Measurements from ENCODE around the gene LARP1. TPM values are rescaled to one million over a fixed set of nuclear protein-coding genes. Genes with fewer than 3 reads are reported as not detected.

The LARP1 gene
- total RNA-seq, 1 experiment from 2014 or later = 76.9 TPM

- peaks cover 88% of the 10 kb centered on the region for H3K36me3 ChIP-seq
Measured at GRCh38 chr5:154800582-154800981, 45.4 kb downstream of the LARP1 start.

GRCh38 chr5:154801083-154801482, 45.9 kb downstream of the LARP1 start:
- Histone ChIP-seq H3K27ac (no peak overlapping the region), H3K4me1 (replicated peaks) (peaks cover 19% of the 10 kb centered on the region), H3K9me3 (replicated peaks) (no peaks in the 10 kb centered on the region; the same call in 1 of the 2 replicates), H3K36me3 (peaks cover 93% of the 10 kb centered on the region), H3K4me3 (no peak overlapping the region), H3K27me3 (replicated peaks) (no peaks in the 10 kb centered on the region)
- peak in 1 of 2 experiments; percentile 54 for DNase-seq (ENCODE audit: low read depth in 1 of 2, low spot score in 2 of 2)

More at GRCh38 chr5:154800582-154800981, 45.4 kb downstream of the LARP1 start:
- Histone ChIP-seq H3K4me3 (no peak overlapping the region), H3K27me3 (replicated peaks) (no peaks in the 10 kb centered on the region), H3K27ac (no peak overlapping the region), H3K9me3 (replicated peaks) (no peaks in the 10 kb centered on the region; the same call in 1 of the 2 replicates), H3K4me1 (replicated peaks) (peaks cover 19% of the 10 kb centered on the region)
- no peak for DNase-seq (ENCODE audit: low read depth in 1 of 2, low spot score in 2 of 2)

- H3K27me3 ChIP-seq (replicated peaks) = no peaks in the 10 kb centered on the region
- peaks cover 19% of the 10 kb centered on the region for H3K4me1 ChIP-seq (replicated peaks)
- H3K36me3 ChIP-seq = peaks cover 95% of the 10 kb centered on the region
- no peak for DNase-seq (ENCODE audit: low read depth in 1 of 2, low spot score in 2 of 2)
- no peaks in the 10 kb centered on the region; the same call in 1 of the 2 replicates for H3K9me3 ChIP-seq (replicated peaks)
- H3K27ac ChIP-seq = no peak overlapping the region
- no peak overlapping the region for H3K4me3 ChIP-seq
Measured at GRCh38 chr5:154802050-154802449, 46.9 kb downstream of the LARP1 start.

GRCh38 chr5:154806176-154806575, 51.0 kb downstream of the LARP1 start:
- Histone ChIP-seq H3K27ac (no peak overlapping the region), H3K4me1 (replicated peaks) (peaks cover 4% of the 10 kb centered on the region), H3K27me3 (replicated peaks) (no peaks in the 10 kb centered on the region), H3K4me3 (no peak overlapping the region), H3K9me3 (replicated peaks) (no peaks in the 10 kb centered on the region; the same call in 1 of the 2 replicates), H3K36me3 (peaks cover 97% of the 10 kb centered on the region)
- no peak for DNase-seq (ENCODE audit: low read depth in 1 of 2, low spot score in 2 of 2)

GRCh38 chr5:154811239-154811638, 56.1 kb downstream of the LARP1 start:
- no peaks in the 10 kb centered on the region for H3K27me3 ChIP-seq (replicated peaks)
- no peak for DNase-seq (ENCODE audit: low read depth in 1 of 2, low spot score in 2 of 2)
- no peak overlapping the region for H3K4me3 ChIP-seq
- H3K36me3 ChIP-seq = peaks cover 92% of the 10 kb centered on the region
- no peaks in the 10 kb centered on the region for H3K9me3 ChIP-seq (replicated peaks)
- H3K27ac ChIP-seq = no peak overlapping the region
- no peaks in the 10 kb centered on the region for H3K4me1 ChIP-seq (replicated peaks)

- peaks cover 90% of the 10 kb centered on the region for H3K36me3 ChIP-seq
- no peaks in the 10 kb centered on the region for H3K9me3 ChIP-seq (replicated peaks)
- no peaks in the 10 kb centered on the region for H3K27me3 ChIP-seq (replicated peaks)
- peak; percentile 52 to 74 for DNase-seq (ENCODE audit: low read depth in 1 of 2, low spot score in 2 of 2)
- no peak overlapping the region for H3K27ac ChIP-seq
- H3K4me3 ChIP-seq = no peak overlapping the region
- H3K4me1 ChIP-seq (replicated peaks) = no peaks in the 10 kb centered on the region
Measured at GRCh38 chr5:154811653-154812465, 56.7 kb downstream of the LARP1 start.

GRCh38 chr5:154813158-154813557, 58.0 kb downstream of the LARP1 start:
- Histone ChIP-seq H3K4me3 (no peak overlapping the region), H3K27me3 (replicated peaks) (no peaks in the 10 kb centered on the region), H3K36me3 (peaks cover 87% of the 10 kb centered on the region), H3K27ac (no peak overlapping the region), H3K9me3 (replicated peaks) (no peaks in the 10 kb centered on the region), H3K4me1 (replicated peaks) (no peaks in the 10 kb centered on the region)
- no peak for DNase-seq (ENCODE audit: low read depth in 1 of 2, low spot score in 2 of 2)

- DNase-seq (ENCODE audit: low read depth in 1 of 2, low spot score in 2 of 2) = no peak
- no peaks in the 10 kb centered on the region for H3K27me3 ChIP-seq (replicated peaks)
- H3K27ac ChIP-seq = no peak overlapping the region
- H3K4me3 ChIP-seq = no peak overlapping the region
- H3K36me3 ChIP-seq = peaks cover 87% of the 10 kb centered on the region
- no peaks in the 10 kb centered on the region for H3K9me3 ChIP-seq (replicated peaks)
- no peaks in the 10 kb centered on the region for H3K4me1 ChIP-seq (replicated peaks)
Measured at GRCh38 chr5:154813736-154814135, 58.6 kb downstream of the LARP1 start.

- no peak for DNase-seq (ENCODE audit: low read depth in 1 of 2, low spot score in 2 of 2)
- H3K36me3 ChIP-seq = peaks cover 84% of the 10 kb centered on the region
- no peaks in the 10 kb centered on the region for H3K4me1 ChIP-seq (replicated peaks)
- no peaks in the 10 kb centered on the region for H3K27me3 ChIP-seq (replicated peaks)
- H3K4me3 ChIP-seq = no peak overlapping the region
- H3K9me3 ChIP-seq (replicated peaks) = no peaks in the 10 kb centered on the region
- H3K27ac ChIP-seq = no peak overlapping the region
Measured at GRCh38 chr5:154815025-154815424, 59.8 kb downstream of the LARP1 start.

- Histone ChIP-seq H3K4me1 (replicated peaks) (no peaks in the 10 kb centered on the region), H3K9me3 (replicated peaks) (no peaks in the 10 kb centered on the region)
Measured at GRCh38 chr5:154815684-154816247, 60.6 kb downstream of the LARP1 start.

GRCh38 chr5:154816891-154817492, 61.8 kb downstream of the LARP1 start:
- Histone ChIP-seq H3K4me3 (no peak overlapping the region), H3K4me1 (replicated peaks) (no peaks in the 10 kb centered on the region), H3K27ac (no peak overlapping the region), H3K36me3 (peaks cover 70% of the 10 kb centered on the region), H3K9me3 (replicated peaks) (no peaks in the 10 kb centered on the region), H3K27me3 (replicated peaks) (no peaks in the 10 kb centered on the region)
- no peak for DNase-seq (ENCODE audit: low read depth in 1 of 2, low spot score in 2 of 2)

More at GRCh38 chr5:154815684-154816247, 60.6 kb downstream of the LARP1 start:
- H3K27ac ChIP-seq = no peak overlapping the region
- H3K4me3 ChIP-seq = no peak overlapping the region
- no peaks in the 10 kb centered on the region for H3K27me3 ChIP-seq (replicated peaks)
- peaks cover 82% of the 10 kb centered on the region for H3K36me3 ChIP-seq
- DNase-seq (ENCODE audit: low read depth in 1 of 2, low spot score in 2 of 2) = no peak

GRCh38 chr5:154817815-154818214, 62.6 kb downstream of the LARP1 start:
- Histone ChIP-seq H3K4me3 (no peak overlapping the region), H3K4me1 (replicated peaks) (no peaks in the 10 kb centered on the region), H3K27me3 (replicated peaks) (no peaks in the 10 kb centered on the region), H3K36me3 (peaks cover 64% of the 10 kb centered on the region), H3K27ac (no peak overlapping the region), H3K9me3 (replicated peaks) (no peaks in the 10 kb centered on the region)
- no peak for DNase-seq (ENCODE audit: low read depth in 1 of 2, low spot score in 2 of 2)

GRCh38 chr5:154818471-154819116, 63.4 kb downstream of the LARP1 start:
- Histone ChIP-seq H3K27ac (no peak overlapping the region), H3K9me3 (replicated peaks) (no peaks in the 10 kb centered on the region), H3K4me3 (no peak overlapping the region), H3K36me3 (peaks cover 62% of the 10 kb centered on the region), H3K4me1 (replicated peaks) (no peaks in the 10 kb centered on the region), H3K27me3 (replicated peaks) (no peaks in the 10 kb centered on the region)
- DNase-seq (ENCODE audit: low read depth in 1 of 2, low spot score in 2 of 2) = no peak
